PFSK-1 (cell line): ENCODE data around the gene KCNJ13.

Experiments
- FOXP2 ChIP-seq: optimal IDR thresholded peaks from 2 replicates; pipeline ENCODE3; 2011; ENCODE audit warnings: borderline replicate concordance, control low read depth, inconsistent platforms; ENCODE audit not compliant: insufficient read depth; ENCODE audit errors: extremely low read length, extremely low read depth
- POLR2AphosphoS5 ChIP-seq: IDR thresholded peaks from 2 replicates; pipeline ENCODE4 v1.6.1; 2012; ENCODE audit warnings: low read depth, mild to moderate bottlenecking, control low read depth, low read length, moderate library complexity
- SIN3A ChIP-seq: IDR thresholded peaks from 2 replicates; pipeline ENCODE4 v1.6.1; 2012; ENCODE audit warnings: mild to moderate bottlenecking, low read length, moderate library complexity, borderline replicate concordance; ENCODE audit not compliant: insufficient read depth
- TAF1 ChIP-seq: IDR thresholded peaks from 2 replicates; pipeline ENCODE4 v1.6.1; 2012; ENCODE audit warnings: low read length, control low read depth, borderline replicate concordance; ENCODE audit not compliant: insufficient read depth
- TF ChIP-seq, protein P1 (sequence below), 2 experiments: IDR thresholded peaks; 2 replicates each; pipeline versions ENCODE4 v1.6.1 to v1.8.0; 2011 to 2012; ENCODE audit warnings: low read depth in 2 of 2, low read length in 2 of 2, control low read depth in 1 of 2, inconsistent platforms in 1 of 2, mild to moderate bottlenecking in 1 of 2, moderate library complexity in 1 of 2; ENCODE audit not compliant: insufficient read depth in 1 of 2

Gene KCNJ13

GRCh38 chr2:232748038-232748437, 28.3 kb downstream of the KCNJ13 start:
- TF ChIP-seq FOXP2 (no peak), TAF1 (no peak), SIN3A (no peak)

GRCh38 chr2:232744963-232745362, 31.4 kb downstream of the KCNJ13 start:
- TF ChIP-seq FOXP2 (no peak), SIN3A (no peak), TAF1 (no peak), POLR2AphosphoS5 (no peak)
- TF ChIP-seq, protein P1, sequence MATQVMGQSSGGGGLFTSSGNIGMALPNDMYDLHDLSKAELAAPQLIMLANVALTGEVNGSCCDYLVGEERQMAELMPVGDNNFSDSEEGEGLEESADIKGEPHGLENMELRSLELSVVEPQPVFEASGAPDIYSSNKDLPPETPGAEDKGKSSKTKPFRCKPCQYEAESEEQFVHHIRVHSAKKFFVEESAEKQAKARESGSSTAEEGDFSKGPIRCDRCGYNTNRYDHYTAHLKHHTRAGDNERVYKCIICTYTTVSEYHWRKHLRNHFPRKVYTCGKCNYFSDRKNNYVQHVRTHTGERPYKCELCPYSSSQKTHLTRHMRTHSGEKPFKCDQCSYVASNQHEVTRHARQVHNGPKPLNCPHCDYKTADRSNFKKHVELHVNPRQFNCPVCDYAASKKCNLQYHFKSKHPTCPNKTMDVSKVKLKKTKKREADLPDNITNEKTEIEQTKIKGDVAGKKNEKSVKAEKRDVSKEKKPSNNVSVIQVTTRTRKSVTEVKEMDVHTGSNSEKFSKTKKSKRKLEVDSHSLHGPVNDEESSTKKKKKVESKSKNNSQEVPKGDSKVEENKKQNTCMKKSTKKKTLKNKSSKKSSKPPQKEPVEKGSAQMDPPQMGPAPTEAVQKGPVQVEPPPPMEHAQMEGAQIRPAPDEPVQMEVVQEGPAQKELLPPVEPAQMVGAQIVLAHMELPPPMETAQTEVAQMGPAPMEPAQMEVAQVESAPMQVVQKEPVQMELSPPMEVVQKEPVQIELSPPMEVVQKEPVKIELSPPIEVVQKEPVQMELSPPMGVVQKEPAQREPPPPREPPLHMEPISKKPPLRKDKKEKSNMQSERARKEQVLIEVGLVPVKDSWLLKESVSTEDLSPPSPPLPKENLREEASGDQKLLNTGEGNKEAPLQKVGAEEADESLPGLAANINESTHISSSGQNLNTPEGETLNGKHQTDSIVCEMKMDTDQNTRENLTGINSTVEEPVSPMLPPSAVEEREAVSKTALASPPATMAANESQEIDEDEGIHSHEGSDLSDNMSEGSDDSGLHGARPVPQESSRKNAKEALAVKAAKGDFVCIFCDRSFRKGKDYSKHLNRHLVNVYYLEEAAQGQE (IDR thresholded peaks at IDR 0.05; ENCODE audit: insufficient read depth in 1 of 2, low read depth in 2 of 2, low read length in 2 of 2) = no peak

GRCh38 chr2:232741972-232742371, 34.4 kb downstream of the KCNJ13 start:
- no peak for TF ChIP-seq FOXP2
- TF ChIP-seq, protein P1 (IDR thresholded peaks at IDR 0.05; ENCODE audit: insufficient read depth in 1 of 2, low read depth in 2 of 2, low read length in 2 of 2) = no peak
- no peak for TF ChIP-seq SIN3A
- no peak for TF ChIP-seq POLR2AphosphoS5
- no peak for TF ChIP-seq TAF1

- TF ChIP-seq SIN3A = no peak
- no peak for TF ChIP-seq FOXP2
- TF ChIP-seq, protein P1 (IDR thresholded peaks at IDR 0.05; ENCODE audit: insufficient read depth in 1 of 2, low read depth in 2 of 2, low read length in 2 of 2) = no peak
- TF ChIP-seq TAF1 = no peak
- TF ChIP-seq POLR2AphosphoS5 = no peak
Measured at GRCh38 chr2:232741294-232741693, 35.1 kb downstream of the KCNJ13 start.

DNA sequence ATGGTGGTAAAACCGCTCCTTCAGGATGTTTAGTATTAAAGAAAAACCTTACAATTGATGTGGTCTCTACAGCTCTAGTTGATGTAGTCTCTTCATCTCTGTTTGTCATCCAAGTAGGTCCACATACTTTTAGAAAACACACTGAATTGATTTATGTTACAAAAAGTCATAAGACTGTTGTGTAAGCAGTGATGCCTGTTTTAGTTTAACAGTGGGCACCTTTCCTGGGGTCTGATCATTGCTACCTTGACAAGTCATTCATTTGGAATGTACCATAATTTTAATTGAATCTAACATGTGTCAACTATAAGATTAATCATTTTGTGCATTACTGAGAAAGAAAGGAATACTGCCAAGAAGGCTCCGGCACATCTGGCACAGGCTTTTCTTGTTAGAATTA, 44.9 kb downstream of the KCNJ13 start:
- TF ChIP-seq SIN3A (no peak), FOXP2 (no peak), TAF1 (no peak), POLR2AphosphoS5 (no peak)
- TF ChIP-seq, protein P1 (IDR thresholded peaks at IDR 0.05; ENCODE audit: insufficient read depth in 1 of 2, low read depth in 2 of 2, low read length in 2 of 2) = no peak

- no peak for TF ChIP-seq POLR2AphosphoS5
- no peak for TF ChIP-seq FOXP2
- TF ChIP-seq, protein P1 (IDR thresholded peaks at IDR 0.05; ENCODE audit: insufficient read depth in 1 of 2, low read depth in 2 of 2, low read length in 2 of 2) = no peak
- TF ChIP-seq SIN3A = no peak
- no peak for TF ChIP-seq TAF1
Measured at GRCh38 chr2:232728785-232729184, 47.6 kb downstream of the KCNJ13 start.
